GM12878 (cell line): ENCODE data around the gene LRP5. TPM values are rescaled to one million over a fixed set of nuclear protein-coding genes. Genes with fewer than 3 reads are reported as not detected.

Experiments used
- polyA plus RNA-seq, 11 experiments: library from polyadenylated mRNA; depleted of rRNA in 4 of 11; unstranded in 6 of 11; stranded (reverse) in 5 of 11; fragments of >200 nt; fragmentation: Nextera tagmentation in 4 of 11; fragmentation: Illumina TruSeq in 1 of 11; extraction: Ambion mirVana in 4 of 11; extraction: Trizol in 1 of 11; gene quantifications; 1 replicate in 1 of 11; 2 replicates in 10 of 11; pipeline versions ENCODE4 v1.2.1 to v1.2.3, GENCODE V29; 2011 to 2016; ENCODE audit warnings: inconsistent platforms in 2 of 11, missing spikeins in 2 of 11, low read depth in 1 of 11
- total RNA-seq, 4 experiments: library from RNA; depleted of rRNA in 3 of 4; stranded (reverse); fragments of >200 nt in 3 of 4; fragmentation: Illumina TruSeq in 1 of 4; extraction: Trizol in 1 of 4; gene quantifications; 2 replicates each; pipeline versions ENCODE4 v1.2.1 to v1.2.3, GENCODE V29; 2013 to 2021
- TF ChIP-seq, protein P1 (sequence below): fragments of 450-650 bp; formaldehyde crosslinking; IDR thresholded peaks from 2 replicates; pipeline ENCODE4 v1.5.0; 2022; ENCODE audit warnings: mild to moderate bottlenecking, missing genetic modification characterization
- TF ChIP-seq, protein P2 (sequence below): fragments of 450-650 bp; conservative IDR thresholded peaks from 2 replicates; pipeline ENCODE4 v1.6.1; 2017; ENCODE audit warnings: mild to moderate bottlenecking, moderate library complexity
- TF ChIP-seq, protein P3 (sequence below): fragments of 450-650 bp; IDR thresholded peaks from 2 replicates; pipeline ENCODE4 v1.6.1; 2018; ENCODE audit warnings: borderline replicate concordance, mild to moderate bottlenecking; ENCODE audit not compliant: partially characterized antibody

Gene LRP5
- total and polyA plus RNA-seq, 10 of the 15 experiments (the other 5 are each of a cell fraction or from before 2014, with no cell fraction given), result 0.37 to 34.0 (median 6.6) TPM

DNA sequence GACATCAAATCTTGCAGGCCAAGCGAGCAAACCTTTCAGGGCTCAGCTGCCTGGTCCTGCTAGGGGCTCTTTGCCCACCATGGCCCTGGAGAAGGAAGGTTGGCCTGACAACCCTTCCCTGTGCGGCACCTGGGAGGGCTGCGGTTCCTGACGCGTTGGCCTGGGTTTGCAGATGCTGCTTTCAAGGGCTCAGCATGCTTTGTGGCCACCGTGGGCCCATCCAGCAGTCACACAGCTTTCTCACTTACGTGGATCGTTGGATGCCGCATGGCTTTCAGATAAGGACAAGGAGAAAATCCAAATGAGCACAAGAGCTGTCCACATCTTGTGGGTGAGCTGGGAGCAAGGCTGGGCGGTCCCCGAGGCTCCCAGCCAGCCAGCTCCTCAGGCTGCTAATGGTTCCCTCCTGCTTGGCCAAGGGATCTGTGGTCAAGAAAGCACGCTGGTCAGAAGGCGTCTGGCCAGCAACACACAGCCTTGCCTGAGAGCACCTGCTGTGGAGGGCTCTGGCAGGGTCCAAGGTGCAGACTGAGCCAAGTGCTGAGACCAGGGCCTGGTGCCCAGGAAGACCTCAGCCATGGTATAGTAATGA, 48.9 kb upstream of the LRP5 start (continued):
- TF ChIP-seq, protein P1, sequence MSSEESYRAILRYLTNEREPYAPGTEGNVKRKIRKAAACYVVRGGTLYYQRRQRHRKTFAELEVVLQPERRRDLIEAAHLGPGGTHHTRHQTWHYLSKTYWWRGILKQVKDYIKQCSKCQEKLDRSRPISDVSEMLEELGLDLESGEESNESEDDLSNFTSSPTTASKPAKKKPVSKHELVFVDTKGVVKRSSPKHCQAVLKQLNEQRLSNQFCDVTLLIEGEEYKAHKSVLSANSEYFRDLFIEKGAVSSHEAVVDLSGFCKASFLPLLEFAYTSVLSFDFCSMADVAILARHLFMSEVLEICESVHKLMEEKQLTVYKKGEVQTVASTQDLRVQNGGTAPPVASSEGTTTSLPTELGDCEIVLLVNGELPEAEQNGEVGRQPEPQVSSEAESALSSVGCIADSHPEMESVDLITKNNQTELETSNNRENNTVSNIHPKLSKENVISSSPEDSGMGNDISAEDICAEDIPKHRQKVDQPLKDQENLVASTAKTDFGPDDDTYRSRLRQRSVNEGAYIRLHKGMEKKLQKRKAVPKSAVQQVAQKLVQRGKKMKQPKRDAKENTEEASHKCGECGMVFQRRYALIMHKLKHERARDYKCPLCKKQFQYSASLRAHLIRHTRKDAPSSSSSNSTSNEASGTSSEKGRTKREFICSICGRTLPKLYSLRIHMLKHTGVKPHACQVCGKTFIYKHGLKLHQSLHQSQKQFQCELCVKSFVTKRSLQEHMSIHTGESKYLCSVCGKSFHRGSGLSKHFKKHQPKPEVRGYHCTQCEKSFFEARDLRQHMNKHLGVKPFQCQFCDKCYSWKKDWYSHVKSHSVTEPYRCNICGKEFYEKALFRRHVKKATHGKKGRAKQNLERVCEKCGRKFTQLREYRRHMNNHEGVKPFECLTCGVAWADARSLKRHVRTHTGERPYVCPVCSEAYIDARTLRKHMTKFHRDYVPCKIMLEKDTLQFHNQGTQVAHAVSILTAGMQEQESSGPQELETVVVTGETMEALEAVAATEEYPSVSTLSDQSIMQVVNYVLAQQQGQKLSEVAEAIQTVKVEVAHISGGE (CRISPR knock-in tag), result no peak
- TF ChIP-seq, protein P2, sequence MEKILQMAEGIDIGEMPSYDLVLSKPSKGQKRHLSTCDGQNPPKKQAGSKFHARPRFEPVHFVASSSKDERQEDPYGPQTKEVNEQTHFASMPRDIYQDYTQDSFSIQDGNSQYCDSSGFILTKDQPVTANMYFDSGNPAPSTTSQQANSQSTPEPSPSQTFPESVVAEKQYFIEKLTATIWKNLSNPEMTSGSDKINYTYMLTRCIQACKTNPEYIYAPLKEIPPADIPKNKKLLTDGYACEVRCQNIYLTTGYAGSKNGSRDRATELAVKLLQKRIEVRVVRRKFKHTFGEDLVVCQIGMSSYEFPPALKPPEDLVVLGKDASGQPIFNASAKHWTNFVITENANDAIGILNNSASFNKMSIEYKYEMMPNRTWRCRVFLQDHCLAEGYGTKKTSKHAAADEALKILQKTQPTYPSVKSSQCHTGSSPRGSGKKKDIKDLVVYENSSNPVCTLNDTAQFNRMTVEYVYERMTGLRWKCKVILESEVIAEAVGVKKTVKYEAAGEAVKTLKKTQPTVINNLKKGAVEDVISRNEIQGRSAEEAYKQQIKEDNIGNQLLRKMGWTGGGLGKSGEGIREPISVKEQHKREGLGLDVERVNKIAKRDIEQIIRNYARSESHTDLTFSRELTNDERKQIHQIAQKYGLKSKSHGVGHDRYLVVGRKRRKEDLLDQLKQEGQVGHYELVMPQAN, result no peak
- TF ChIP-seq, protein P3, sequence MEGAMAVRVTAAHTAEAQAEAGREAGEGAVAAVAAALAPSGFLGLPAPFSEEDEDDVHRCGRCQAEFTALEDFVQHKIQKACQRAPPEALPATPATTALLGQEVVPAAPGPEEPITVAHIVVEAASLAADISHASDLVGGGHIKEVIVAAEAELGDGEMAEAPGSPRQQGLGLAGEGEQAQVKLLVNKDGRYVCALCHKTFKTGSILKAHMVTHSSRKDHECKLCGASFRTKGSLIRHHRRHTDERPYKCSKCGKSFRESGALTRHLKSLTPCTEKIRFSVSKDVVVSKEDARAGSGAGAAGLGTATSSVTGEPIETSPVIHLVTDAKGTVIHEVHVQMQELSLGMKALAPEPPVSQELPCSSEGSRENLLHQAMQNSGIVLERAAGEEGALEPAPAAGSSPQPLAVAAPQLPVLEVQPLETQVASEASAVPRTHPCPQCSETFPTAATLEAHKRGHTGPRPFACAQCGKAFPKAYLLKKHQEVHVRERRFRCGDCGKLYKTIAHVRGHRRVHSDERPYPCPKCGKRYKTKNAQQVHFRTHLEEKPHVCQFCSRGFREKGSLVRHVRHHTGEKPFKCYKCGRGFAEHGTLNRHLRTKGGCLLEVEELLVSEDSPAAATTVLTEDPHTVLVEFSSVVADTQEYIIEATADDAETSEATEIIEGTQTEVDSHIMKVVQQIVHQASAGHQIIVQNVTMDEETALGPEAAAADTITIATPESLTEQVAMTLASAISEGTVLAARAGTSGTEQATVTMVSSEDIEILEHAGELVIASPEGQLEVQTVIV, result no peak
